NCI-H2227 (cell line): ENCODE results near the gene UGT1A8.
"Not testable (repeated sequence)": the region's sequence is repeated elsewhere in the genome, so short reads cannot be mapped to it uniquely, and the experiment has no call there.

Experiments used
- DNase-seq: peaks from one replicate; lab custom pipeline; 2025; ENCODE audit not compliant: unreplicated experiment; lab: John Stamatoyannopoulos, UW

Gene UGT1A8

GRCh38 chr2:233617476-233617875 is at the start of gene UGT1A8:
UGT1A8 (plus strand) TSS chr2:233617633; CDS start chr2:233617708, 75 bp downstream.
- DNase-seq = not testable (repeated sequence)

- no peak for DNase-seq
Observed at GRCh38 chr2:233571001-233571400, 46.4 kb upstream of the UGT1A8 start.

- no peak for DNase-seq
Observed at GRCh38 chr2:233571462-233571861, 46.0 kb upstream of the UGT1A8 start.

- no peak for DNase-seq
Observed at GRCh38 chr2:233572468-233572867, 45.0 kb upstream of the UGT1A8 start.

- not testable (repeated sequence) for DNase-seq
Observed at GRCh38 chr2:233577341-233577740, 40.1 kb upstream of the UGT1A8 start.

- DNase-seq = not testable (repeated sequence)
Observed at GRCh38 chr2:233583217-233583965, 34.0 kb upstream of the UGT1A8 start.

GRCh38 chr2:233584210-233584609 is 33.2 kb upstream of the UGT1A8 start:
- DNase-seq = no peak

- no peak for DNase-seq
Observed at GRCh38 chr2:233588400-233588799, 29.0 kb upstream of the UGT1A8 start.

GRCh38 chr2:233592706-233593105 is 24.7 kb upstream of the UGT1A8 start:
- DNase-seq = not testable (repeated sequence)

GRCh38 chr2:233593201-233593600 is 24.2 kb upstream of the UGT1A8 start:
- no peak for DNase-seq

GRCh38 chr2:233597522-233597921 is 19.9 kb upstream of the UGT1A8 start:
- DNase-seq = no peak

GRCh38 chr2:233598952-233599351 is 18.5 kb upstream of the UGT1A8 start:
- no peak for DNase-seq

GRCh38 chr2:233600386-233600785 is 17.0 kb upstream of the UGT1A8 start:
- no peak for DNase-seq

- DNase-seq = no peak
Observed at GRCh38 chr2:233602076-233602475, 15.4 kb upstream of the UGT1A8 start.

- DNase-seq = no peak
Observed at GRCh38 chr2:233603520-233603919, 13.9 kb upstream of the UGT1A8 start.

- DNase-seq = no peak
Observed at GRCh38 chr2:233604826-233605225, 12.6 kb upstream of the UGT1A8 start.

- DNase-seq = no peak
Observed at GRCh38 chr2:233605680-233606079, 11.8 kb upstream of the UGT1A8 start.

GRCh38 chr2:233611284-233611683 is 6.1 kb upstream of the UGT1A8 start:
- no peak for DNase-seq

GRCh38 chr2:233620204-233620603 is 2.8 kb downstream of the UGT1A8 start:
- DNase-seq = no peak

GRCh38 chr2:233621863-233622262 is 4.4 kb downstream of the UGT1A8 start:
- DNase-seq = not testable (repeated sequence)

GRCh38 chr2:233627331-233628025 is 10.0 kb downstream of the UGT1A8 start:
- DNase-seq = no peak

GRCh38 chr2:233636306-233636705 is 18.9 kb downstream of the UGT1A8 start, which contains the start of gene UGT1A10:
UGT1A10 (plus strand) TSS chr2:233636448; CDS start chr2:233636523, 75 bp downstream.
- DNase-seq = not testable (repeated sequence)
